Endothelial cell of hepatic sinusoid (primary cell): ENCODE data around the gene CASS4.
"Not testable (repeated sequence)": the region's sequence is repeated elsewhere in the genome, so short reads cannot be mapped to it uniquely, and the experiment has no call there.

Source experiments
- in situ Hi-C: cut with HindIII; loops from 2 replicates; pipeline ENCODE4 v1.10.0; 2017; ENCODE audit warnings: low sequenced_read_pairs

Gene CASS4, protein sequence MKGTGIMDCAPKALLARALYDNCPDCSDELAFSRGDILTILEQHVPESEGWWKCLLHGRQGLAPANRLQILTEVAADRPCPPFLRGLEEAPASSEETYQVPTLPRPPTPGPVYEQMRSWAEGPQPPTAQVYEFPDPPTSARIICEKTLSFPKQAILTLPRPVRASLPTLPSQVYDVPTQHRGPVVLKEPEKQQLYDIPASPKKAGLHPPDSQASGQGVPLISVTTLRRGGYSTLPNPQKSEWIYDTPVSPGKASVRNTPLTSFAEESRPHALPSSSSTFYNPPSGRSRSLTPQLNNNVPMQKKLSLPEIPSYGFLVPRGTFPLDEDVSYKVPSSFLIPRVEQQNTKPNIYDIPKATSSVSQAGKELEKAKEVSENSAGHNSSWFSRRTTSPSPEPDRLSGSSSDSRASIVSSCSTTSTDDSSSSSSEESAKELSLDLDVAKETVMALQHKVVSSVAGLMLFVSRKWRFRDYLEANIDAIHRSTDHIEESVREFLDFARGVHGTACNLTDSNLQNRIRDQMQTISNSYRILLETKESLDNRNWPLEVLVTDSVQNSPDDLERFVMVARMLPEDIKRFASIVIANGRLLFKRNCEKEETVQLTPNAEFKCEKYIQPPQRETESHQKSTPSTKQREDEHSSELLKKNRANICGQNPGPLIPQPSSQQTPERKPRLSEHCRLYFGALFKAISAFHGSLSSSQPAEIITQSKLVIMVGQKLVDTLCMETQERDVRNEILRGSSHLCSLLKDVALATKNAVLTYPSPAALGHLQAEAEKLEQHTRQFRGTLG

DNA sequence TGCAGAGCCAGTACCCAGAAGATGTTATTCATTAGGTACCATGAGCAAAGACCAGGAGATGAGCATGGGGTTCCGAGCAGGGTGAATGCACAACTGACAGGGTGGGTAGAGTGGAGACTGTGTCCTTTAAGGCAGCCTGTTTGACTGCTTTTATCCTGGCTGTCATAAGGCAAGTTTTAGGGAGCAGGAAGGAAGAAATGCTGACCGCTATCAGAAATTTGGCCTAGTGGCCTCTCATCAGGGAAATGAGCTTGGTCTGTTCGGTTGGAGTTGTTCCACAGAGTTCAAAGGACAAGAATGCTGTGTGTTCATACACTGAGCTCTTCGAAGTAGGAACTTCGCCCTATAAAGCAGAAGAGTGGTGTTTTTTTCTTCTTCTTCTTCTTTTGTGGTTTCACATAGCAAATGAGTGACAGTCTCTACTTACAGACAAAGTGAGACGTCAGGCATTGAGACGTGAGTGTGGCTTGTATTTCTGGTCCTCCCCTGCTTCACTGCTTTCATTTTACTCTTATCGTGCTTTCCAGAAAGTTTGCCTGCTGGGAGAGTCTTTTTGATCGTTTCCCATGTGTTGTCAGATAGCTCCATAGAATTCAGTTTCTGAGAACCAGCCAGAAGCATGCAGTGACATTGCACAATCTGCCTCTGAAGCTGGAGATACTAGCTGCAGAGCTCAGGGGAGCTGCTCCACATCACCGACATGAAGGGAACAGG, at the start of gene CASS4:
Gene CASS4 (plus strand): TSS at position 502 of the 714 bp plus-strand sequence. CDS start 199 bp downstream, at position 701.
- in situ Hi-C loops = no loop called here

DNA sequence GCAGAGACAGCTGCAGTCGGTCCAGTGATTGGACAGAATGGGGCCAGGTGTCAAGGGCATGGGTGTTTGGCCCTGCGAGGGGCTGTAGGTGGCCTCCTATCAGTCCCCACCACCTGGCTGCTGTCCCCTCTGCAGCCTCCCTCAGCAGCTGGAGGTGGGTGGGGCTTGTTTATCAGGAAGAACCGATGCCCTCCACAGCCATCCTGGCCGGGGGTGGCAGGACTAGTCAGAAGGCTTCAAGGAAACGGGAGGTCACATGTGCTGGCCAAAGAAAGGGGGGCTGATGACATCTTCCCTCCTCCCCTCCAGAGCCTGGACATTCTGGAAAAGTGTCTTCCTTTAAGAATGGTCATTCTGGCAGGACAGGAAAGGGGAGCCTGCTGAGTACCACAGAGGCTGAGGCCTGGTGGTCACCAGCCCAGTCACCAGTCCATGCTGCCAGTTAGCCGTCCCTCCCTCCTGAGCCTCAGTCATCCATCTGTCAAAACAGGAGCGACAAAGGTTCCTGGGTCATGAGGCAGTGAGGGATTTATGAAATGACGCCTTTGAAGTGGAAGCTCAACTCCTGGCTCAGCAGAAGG, 49.1 kb upstream of the CASS4 start:
- in situ Hi-C loops = no loop called here

DNA sequence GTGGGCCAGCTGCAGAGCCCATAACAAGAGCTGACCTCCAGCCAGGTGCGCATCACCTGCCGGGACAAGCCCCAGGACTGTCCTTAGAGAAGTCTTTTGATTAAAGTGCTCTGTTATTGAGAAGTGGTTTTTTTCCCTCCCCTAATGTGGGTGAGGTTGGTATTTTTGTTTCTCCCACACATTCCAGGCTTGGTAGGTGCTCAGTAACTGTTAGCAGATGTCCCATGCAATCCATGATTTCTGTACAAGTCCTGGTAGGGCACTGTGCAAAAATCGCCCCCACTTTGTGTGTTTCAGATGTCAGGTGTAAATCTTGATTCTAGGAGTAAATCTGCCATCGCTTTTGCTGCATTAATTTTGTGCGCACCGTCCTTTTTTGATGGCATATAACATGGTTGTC, 48.6 kb upstream of the CASS4 start:
- in situ Hi-C loops = no loop called here

DNA sequence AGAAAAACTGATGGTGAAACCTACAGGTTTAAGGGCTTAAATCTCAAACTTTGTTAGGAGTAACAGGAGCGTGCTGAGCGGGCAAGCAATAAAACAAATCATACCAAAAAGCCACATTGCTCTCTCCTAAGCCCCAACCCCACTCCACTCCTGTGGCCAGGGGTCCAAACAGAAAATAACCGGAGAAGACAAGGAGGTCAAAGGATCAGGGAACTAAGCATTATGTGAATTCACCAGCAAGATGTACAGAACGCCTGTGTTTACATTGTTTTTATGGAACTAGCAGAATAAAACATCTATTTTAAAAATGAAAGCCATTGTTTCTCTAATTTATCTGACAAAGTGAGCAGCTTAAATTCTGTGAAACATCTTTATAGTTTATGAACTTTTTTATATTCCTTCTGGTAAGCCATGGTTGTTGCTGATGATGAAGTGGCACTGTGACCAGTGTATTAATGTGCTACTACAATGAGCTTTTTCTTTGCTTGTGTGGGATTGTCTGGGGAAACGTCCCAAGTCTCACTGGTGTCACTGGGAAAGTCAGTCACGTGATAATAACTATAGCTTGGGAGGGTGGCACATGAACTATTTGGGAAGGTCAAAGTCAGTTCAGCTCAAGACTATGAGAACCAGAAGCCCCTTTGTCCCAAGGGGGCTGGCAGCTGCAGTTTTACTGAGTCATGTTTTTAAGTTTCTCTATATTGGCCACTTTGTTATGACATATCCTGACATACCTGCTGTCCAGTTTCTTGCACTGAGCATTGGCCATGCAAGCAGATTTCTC, 43.5 kb upstream of the CASS4 start:
- in situ Hi-C loops = no loop called here

DNA sequence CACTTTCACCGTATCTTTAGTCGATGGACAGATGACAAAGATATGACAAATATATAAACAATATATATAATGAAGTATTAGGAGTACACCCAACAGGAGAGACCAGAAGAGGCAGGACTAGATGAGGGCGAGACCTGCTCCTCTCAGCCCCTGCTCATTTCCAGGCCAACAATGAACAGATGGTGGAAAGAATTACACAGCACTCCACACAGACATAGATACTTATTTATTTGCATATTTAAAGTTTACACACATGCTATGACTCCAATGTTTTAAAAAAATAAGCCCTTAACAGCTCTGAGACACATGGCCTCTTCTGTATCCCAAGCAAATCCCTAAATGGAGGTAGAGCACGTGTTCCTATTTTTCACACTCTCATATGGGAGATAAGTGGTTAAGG, 42.9 kb upstream of the CASS4 start:
- in situ Hi-C loops = no loop called here

DNA sequence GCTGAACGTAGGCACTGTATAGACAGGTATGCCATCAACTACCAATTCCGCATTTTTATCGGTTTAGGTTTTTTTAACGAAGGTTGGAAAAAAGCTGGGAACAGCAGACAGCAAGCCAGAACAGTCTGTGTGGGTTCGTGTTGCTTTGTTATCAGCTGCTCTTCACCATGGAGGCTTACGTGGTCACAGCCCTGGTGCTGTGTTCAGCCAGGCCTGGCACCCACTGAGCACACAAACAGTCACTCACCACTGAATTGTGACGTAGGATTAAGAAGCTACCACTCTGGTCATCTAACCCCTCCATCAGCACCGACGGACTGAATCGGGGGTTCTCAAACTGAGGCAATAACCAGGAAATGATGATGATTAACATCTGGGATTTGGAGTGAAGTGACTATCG, 40.1 kb upstream of the CASS4 start:
- in situ Hi-C loops = no loop called here

DNA sequence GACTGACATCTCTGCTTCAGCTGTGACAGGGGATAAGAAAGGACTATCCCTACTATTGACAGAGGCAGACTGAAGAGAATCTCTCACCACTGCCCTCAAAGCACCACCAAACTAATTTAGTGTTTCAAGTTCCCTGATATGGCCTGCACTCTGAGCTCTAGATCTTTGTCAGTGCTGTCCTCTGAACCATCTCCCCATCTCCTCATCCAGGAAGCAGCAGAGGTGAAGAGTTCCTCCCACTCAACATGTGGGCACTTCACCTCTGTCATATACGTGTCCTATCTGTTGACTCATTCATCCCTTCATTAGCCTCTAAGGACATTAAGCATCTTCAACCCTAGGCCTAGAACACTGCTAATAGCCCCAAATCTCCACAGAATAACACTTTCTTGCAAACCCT, 39.2 kb upstream of the CASS4 start:
- in situ Hi-C loops = no loop called here

DNA sequence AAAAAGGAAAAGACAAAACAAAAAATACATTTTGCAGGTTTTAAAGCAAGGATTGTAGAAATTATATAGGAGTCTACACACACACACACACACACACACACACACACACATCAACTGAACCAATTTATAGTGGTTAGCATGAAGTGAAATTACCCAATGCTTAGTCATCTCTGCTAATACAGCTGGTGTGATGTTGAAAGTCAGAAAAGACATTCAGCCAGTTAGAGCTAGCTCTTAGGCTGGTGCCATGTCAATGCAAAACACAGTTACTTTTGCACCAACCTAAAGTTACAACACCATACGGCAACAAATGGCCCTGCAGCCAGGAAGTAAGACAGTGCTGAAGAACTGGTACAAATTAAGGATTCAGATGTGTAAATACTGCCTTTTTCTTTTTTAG, 38.1 kb upstream of the CASS4 start:
- in situ Hi-C loops = no loop called here

DNA sequence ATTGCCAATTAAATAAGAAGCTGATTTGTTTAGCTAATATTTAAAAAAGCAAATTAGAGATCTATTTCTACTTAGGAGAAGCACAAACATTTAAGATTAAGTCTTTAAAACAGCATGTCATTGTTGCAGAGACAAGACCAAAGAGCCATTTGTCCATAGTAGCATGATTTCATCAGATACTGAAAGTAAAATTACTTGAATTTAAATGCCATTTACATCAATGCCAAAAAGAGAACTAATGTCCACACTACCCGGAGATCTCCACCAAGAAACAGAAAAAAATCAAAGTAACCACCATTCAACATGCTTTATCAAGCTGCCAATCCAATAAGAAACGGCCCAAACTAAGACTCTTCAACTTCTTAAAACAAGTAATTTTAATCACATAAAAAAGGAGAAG, 35.7 kb upstream of the CASS4 start:
- in situ Hi-C loops = no loop called here

DNA sequence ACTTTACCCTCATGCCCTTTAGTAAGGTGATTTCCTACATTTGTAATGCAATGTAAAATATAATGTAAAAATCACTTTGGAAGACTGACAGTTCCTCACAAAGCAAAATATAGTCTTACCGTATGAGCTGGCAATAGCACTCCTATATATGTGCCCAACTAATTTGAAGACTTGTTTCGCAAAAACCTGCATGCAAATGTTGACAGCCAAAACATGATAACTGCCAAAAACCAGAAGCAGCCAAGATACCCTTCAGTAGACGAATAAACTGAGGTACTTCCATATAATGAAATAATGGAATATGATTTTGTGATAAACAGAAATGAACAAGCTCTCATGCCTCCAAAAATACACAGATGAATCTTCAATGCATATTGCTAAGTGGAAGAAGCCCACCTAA, 33.7 kb upstream of the CASS4 start:
- in situ Hi-C loops = no loop called here

DNA sequence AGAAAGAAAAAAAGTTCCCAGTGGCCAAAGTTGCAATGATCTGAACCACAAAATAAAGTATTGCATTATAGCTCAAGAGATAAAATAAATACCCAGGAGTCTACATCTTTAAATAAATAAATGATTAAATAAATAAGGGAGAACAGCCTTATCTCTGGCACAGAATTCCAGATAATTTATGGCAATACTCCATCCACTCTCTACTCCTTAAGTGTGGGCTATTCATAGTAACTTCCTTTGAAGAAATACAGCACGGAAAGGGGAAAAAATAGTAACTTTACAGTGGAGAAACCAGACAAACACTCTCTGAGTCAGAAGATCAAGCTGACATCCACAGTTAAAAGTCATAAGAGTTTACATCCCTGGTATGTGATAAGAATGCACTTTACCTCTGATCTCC, 31.7 kb upstream of the CASS4 start:
- in situ Hi-C loops = loop anchor here (5.0 kb wide), 1 partner anchor 97 kb away; no protein-coding TSS in a partner anchor

DNA sequence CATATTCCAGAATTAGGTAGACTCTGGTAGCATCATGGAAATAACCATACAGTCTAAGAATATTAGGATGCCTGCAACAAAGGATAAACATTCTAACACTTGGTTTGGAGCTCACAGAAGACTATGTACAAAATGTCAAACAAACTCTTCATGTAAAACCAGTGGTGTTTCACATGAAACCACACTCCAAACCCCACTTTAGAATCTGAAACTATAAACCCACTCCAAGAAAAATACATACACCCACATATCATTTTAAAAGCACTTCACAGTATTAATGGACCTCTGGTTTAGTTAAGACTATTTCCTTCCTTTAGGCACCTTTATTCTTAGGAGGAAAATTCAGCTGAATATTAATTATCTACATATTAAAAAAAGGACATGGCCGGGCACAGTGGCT, 30.6 kb upstream of the CASS4 start:
- in situ Hi-C loops = loop anchor here (5.0 kb wide), 1 partner anchor 96 kb away; no protein-coding TSS in a partner anchor

DNA sequence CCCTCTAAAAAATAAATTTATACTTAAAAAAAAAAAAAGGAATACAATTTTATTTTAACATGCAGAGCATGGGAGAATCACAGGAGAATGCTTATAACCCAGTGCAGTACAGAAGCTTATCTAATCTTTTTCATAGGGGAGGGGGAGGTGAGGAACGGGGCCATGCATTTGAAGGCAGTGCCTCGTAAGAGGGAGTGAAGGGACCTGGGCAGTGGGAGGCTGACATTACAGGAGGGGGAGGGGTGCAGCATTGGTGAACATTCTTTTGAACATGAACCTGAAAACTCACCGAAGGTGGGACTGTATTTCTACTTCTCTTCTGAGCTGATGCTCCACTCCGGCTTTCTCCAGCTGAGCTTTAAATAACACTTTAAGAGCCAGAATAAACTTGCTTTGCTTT, 29.4 kb upstream of the CASS4 start:
- in situ Hi-C loops = loop anchor here (5.0 kb wide), 1 partner anchor 95 kb away; no protein-coding TSS in a partner anchor

DNA sequence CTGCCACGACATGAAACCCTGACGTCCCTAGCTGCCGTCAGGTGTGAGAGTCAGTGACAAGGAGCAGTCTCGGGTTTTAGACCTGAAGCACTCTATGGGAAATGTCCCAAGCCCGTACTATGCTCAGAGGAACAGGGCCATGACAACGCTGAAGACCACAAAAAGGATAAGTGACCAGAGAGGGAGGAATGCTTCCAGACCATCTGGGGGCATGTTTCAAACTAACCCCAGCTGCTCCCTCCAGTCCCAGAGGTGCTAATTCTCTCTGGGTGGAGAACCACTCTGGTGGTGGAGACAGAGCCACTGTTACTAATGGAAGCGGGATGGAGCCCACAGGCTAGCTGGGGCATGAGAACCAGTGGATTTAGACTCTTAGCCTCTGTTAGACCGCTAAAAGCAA, 28.7 kb upstream of the CASS4 start:
- in situ Hi-C loops = loop anchor here (5.0 kb wide), 1 partner anchor 94 kb away; no protein-coding TSS in a partner anchor

DNA sequence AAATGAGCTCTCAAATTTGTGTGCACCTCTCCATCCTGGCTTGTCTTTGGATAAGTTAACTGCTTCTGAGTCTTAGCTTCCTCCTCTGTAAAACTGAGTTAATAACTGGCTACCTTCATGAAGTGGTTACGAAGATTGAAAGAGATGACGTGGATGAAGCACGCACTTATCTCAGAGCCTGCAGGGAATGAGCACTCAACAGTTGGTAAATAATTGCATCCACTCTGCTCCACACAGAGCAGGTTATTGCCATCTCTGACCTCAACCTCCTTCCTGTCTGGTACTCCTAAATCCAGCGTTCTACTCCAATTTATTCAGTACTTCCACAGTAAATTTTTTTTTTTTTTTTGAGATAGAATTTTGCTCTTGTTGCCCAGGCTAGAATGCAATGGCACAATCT, 26.9 kb upstream of the CASS4 start:
- in situ Hi-C loops = no loop called here

DNA sequence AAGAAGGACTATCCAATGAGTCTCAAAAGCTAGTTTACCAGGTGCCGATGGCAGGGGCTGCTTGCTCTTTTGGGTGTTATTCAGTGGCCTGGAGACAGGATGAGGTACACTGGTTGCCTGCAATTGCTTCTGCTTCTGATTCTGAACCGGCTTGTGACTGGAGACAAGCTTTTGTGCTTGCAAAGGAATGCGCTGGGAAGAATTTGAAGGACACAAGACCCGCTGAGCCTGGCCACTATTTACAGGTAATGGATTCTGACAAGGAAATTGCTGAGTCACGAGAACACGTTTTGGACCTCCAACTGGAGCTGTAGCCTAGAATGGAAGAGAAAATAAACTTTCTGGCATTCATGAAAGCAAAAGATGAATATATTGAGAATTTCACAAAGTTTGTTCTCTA, 25.8 kb upstream of the CASS4 start:
- in situ Hi-C loops = no loop called here

DNA sequence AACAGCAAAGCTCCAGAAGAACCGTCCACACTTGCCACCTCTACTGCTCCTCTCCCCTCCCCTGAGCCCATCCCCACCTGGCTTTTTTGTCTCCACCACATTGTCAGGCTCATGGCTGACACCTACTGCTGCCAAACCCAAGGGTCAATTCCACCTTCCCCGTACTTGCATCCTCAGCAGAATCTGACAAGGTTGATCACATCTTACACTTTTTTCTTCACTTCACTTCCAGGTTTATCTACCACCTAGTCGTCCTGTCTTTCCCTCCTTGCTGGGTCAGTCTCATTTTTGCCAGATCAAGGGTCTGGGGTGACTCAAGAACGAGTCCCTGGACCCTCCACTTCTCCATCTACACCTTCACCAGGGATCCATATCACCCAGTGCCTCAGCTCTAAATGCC, 23.2 kb upstream of the CASS4 start:
- in situ Hi-C loops = no loop called here

DNA sequence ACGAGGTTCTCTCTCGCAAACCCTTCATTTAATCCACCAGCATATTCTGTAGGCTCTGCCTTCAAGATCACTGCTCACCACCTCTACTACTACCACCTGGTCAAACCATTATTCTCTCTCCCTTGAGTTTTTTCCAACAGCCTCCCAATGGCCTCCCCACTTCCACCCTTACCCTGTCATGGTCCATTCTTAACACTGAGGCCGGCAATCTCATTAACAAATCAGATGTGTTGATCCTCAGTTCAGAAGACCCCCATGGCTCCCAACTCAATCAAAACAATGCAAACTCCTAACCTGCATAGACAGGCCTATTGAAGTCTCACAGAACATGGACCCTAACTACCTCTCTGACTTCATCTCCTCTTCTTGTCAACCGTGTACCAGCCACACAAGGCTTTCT, 22.3 kb upstream of the CASS4 start:
- in situ Hi-C loops = no loop called here

DNA sequence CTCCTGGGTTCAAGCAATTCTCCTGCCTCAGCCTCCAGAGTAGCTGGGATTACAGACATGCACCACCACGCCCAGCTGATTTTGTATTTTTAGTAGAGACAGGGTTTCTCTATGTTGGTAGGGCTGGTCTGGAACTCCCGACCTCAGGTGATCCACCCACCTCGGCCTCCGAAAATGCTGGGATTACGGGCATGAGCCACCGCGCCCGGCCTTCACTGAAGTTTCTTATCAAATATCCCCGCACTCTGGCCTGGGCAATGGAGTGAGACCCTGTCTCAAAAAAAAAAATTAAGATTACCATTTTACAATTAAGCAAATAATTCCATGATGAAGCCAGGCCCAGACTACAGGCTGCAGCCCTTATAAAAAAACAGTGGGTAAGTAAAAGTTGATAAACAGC, 21.7 kb upstream of the CASS4 start:
- in situ Hi-C loops = not testable (repeated sequence)

DNA sequence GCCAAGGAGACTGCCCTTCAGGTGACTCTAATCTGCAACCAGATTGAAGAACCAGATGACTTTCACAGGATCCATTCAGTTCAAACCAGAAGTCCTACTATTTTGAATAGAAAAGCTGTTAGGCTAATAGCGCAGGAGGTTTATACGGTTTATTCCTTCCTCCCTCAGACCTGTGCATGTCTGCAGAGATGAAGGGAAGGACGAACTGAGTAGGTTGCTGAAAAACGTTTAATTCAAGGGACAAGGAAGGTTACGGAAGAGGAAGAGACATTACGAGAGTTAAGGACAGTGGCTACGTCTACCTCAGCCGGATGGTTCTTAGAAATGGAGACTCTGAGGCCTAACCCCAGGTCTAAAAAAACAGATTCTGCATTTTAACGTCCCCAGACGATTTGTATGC, 21.0 kb upstream of the CASS4 start:
- in situ Hi-C loops = no loop called here
